ENCODE data around the gene CFAP77.

DNA sequence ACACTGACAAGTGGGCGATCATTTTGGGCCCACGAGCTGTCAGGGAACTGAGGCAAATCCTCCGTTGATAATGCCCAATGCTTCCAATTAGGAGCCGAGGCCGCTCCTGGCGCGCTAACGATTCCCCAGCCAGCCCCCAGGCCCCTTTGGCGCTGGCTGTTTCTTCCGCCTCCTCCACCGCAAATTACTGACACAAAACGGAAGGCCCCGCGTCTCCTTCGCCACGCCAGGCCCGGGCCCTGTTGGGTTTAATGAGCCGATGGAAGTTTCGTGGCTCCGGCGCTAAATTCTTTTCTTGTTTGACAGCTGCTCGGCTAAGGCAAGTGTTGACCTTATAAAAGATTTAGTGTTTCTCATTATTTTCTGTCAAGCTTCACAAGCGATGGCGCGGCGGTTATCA lies 146.7 kb downstream of the CFAP77 start:
- TF ChIP-seq, protein P1, sequence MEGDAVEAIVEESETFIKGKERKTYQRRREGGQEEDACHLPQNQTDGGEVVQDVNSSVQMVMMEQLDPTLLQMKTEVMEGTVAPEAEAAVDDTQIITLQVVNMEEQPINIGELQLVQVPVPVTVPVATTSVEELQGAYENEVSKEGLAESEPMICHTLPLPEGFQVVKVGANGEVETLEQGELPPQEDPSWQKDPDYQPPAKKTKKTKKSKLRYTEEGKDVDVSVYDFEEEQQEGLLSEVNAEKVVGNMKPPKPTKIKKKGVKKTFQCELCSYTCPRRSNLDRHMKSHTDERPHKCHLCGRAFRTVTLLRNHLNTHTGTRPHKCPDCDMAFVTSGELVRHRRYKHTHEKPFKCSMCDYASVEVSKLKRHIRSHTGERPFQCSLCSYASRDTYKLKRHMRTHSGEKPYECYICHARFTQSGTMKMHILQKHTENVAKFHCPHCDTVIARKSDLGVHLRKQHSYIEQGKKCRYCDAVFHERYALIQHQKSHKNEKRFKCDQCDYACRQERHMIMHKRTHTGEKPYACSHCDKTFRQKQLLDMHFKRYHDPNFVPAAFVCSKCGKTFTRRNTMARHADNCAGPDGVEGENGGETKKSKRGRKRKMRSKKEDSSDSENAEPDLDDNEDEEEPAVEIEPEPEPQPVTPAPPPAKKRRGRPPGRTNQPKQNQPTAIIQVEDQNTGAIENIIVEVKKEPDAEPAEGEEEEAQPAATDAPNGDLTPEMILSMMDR (conservative IDR thresholded peaks at IDR 0.05; ENCODE audit: low read depth, low read length): no peak
- no peak for TF ChIP-seq EZH2 (IDR thresholded peaks at IDR 0.05; ENCODE audit: borderline replicate concordance, low read depth, low read length, poor library complexity, severe bottlenecking)

Data from A673 (cell line).